DND-41 (cell line): ENCODE measurements around the gene LYST.

Experiments used
- ATAC-seq: fragments of 200-7000 bp; cut with Tn5 transposase; 3 replicates; pipeline ENCODE4 v1.9.1; 2021; ENCODE audit warnings: low read depth; ENCODE audit not compliant: insufficient read depth
- DNase-seq: peaks from one replicate; pipeline ENCODE4 v3.0.0-alpha.2; 2020
- H2AFZ ChIP-seq: 2 replicates; pipeline ENCODE4 v1.6.0; 2012; ENCODE audit warnings: low read depth, low read length
- H3K27ac ChIP-seq: 2 replicates; pipeline ENCODE4 v1.5.1; 2012; ENCODE audit warnings: low read length, inconsistent platforms
- H3K27me3 ChIP-seq: fragments of 200-600 bp; sonication (generic); 2 replicates; pipeline ENCODE4 v1.6.0; 2012; ENCODE audit warnings: low read length, mild to moderate bottlenecking, inconsistent platforms; ENCODE audit not compliant: insufficient read depth, poor library complexity
- H3K36me3 ChIP-seq: 2 replicates; pipeline ENCODE4 v1.5.1; 2012; ENCODE audit warnings: low read length, inconsistent platforms; ENCODE audit not compliant: insufficient read depth
- H3K4me1 ChIP-seq: 2 replicates; pipeline ENCODE4 v1.5.1; 2012; ENCODE audit warnings: mild to moderate bottlenecking, low read length; ENCODE audit not compliant: insufficient read depth
- H3K4me2 ChIP-seq: 2 replicates; pipeline ENCODE4 v1.6.0; 2012; ENCODE audit warnings: mild to moderate bottlenecking, moderate library complexity, low read length, inconsistent platforms; ENCODE audit not compliant: insufficient read depth
- H3K4me3 ChIP-seq, 2 experiments: fragments of 200-600 bp in 1 of 2; shearing (Covaris generic) in 1 of 2; 2 replicates each; pipeline ENCODE4 v1.5.1; 2012 to 2016; ENCODE audit warnings: inconsistent platforms in 2 of 2, low read length in 2 of 2, mild to moderate bottlenecking in 2 of 2, low read depth in 1 of 2, moderate library complexity in 1 of 2
- H3K79me2 ChIP-seq: 2 replicates; pipeline ENCODE4 v1.6.0; 2012; ENCODE audit warnings: low read length, inconsistent platforms; ENCODE audit not compliant: insufficient read depth
- H3K9ac ChIP-seq: 2 replicates; pipeline ENCODE4 v1.6.0; 2012; ENCODE audit warnings: low read depth, mild to moderate bottlenecking, inconsistent platforms, low read length, moderate library complexity
- H3K9me3 ChIP-seq: 2 replicates; pipeline ENCODE4 v1.5.1; 2012; ENCODE audit warnings: low read length, moderate library complexity, mild to moderate bottlenecking, inconsistent platforms; ENCODE audit not compliant: insufficient read depth, severe bottlenecking
- H4K20me1 ChIP-seq: 2 replicates; pipeline ENCODE4 v1.6.0; 2012; ENCODE audit warnings: low read length; ENCODE audit not compliant: insufficient read depth
- EZH2 ChIP-seq: IDR thresholded peaks from 3 replicates; pipeline ENCODE4 v1.6.1; 2012; ENCODE audit warnings: borderline replicate concordance, low read depth, mild to moderate bottlenecking, moderate library complexity, low read length, inconsistent platforms; ENCODE audit not compliant: severe bottlenecking
- TF ChIP-seq, protein P1 (sequence below): IDR thresholded peaks from 2 replicates; pipeline ENCODE4 v1.5.1; 2012; ENCODE audit warnings: borderline replicate concordance, low read length, moderate library complexity, mild to moderate bottlenecking; ENCODE audit not compliant: poor library complexity, severe bottlenecking; ENCODE audit errors: extremely low read depth

The LYST gene

DNA sequence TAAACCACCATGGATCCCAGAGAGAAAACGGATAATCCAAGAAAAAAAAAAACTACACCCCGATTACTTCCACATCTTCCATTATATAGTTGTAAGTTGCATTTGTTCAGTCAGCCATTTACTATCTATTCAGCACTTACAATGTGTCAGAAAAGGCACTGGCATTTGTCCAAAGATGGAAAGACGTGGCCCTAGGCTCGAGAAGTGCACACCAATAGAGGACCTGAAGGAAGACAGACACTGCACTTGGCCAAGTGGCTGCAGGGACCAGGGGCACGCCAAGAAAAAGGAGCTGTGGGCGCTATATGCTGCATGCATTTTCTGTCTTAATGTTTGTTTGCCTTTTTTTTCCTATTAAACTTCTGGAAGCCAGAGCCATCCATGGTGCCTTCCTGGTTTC lies 45.2 kb upstream of the LYST start:
- TF ChIP-seq, protein P1, sequence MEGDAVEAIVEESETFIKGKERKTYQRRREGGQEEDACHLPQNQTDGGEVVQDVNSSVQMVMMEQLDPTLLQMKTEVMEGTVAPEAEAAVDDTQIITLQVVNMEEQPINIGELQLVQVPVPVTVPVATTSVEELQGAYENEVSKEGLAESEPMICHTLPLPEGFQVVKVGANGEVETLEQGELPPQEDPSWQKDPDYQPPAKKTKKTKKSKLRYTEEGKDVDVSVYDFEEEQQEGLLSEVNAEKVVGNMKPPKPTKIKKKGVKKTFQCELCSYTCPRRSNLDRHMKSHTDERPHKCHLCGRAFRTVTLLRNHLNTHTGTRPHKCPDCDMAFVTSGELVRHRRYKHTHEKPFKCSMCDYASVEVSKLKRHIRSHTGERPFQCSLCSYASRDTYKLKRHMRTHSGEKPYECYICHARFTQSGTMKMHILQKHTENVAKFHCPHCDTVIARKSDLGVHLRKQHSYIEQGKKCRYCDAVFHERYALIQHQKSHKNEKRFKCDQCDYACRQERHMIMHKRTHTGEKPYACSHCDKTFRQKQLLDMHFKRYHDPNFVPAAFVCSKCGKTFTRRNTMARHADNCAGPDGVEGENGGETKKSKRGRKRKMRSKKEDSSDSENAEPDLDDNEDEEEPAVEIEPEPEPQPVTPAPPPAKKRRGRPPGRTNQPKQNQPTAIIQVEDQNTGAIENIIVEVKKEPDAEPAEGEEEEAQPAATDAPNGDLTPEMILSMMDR: no peak
- no peak for TF ChIP-seq EZH2
- Histone ChIP-seq H3K4me3 (no peak overlapping the region), H3K27me3 (peaks cover 4% of the 10 kb centered on the region), H2AFZ (no peak overlapping the region), H3K9me3 (no peaks in the 10 kb centered on the region), H3K79me2 (no peaks in the 10 kb centered on the region), H3K4me2 (no peak overlapping the region), H3K9ac (no peak overlapping the region), H3K27ac (no peak overlapping the region), H3K36me3 (no peaks in the 10 kb centered on the region), H4K20me1 (no peaks in the 10 kb centered on the region), H3K4me1 (no peaks in the 10 kb centered on the region)
- DNase-seq: no peak
- ATAC-seq: no peak

DNA sequence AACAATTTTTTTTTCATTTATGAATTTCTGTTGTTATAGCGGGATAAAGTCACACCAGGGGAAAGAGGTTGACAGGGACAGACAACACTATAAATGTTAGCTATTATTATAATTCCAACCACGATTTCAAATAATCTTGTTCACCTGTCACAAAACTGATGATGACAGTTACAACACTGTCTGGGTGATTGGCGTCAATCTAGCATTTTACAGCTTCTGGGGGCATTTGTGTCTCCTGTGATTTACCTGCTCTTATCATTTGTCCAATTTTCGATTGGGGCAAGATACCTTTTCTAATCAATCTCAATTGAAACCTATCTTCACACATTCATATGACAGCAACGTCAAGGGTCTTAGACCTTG lies 44.6 kb upstream of the LYST start:
- TF ChIP-seq EZH2: no peak
- TF ChIP-seq, protein P1: no peak
- Histone ChIP-seq H3K9me3 (no peaks in the 10 kb centered on the region), H2AFZ (no peak overlapping the region), H3K79me2 (no peaks in the 10 kb centered on the region), H3K9ac (no peak overlapping the region), H3K4me2 (no peak overlapping the region), H4K20me1 (no peaks in the 10 kb centered on the region), H3K4me3 (no peak overlapping the region), H3K4me1 (no peaks in the 10 kb centered on the region), H3K27ac (no peak overlapping the region), H3K36me3 (no peaks in the 10 kb centered on the region), H3K27me3 (peaks cover 4% of the 10 kb centered on the region)
- ATAC-seq (no peak), DNase-seq (no peak)

DNA sequence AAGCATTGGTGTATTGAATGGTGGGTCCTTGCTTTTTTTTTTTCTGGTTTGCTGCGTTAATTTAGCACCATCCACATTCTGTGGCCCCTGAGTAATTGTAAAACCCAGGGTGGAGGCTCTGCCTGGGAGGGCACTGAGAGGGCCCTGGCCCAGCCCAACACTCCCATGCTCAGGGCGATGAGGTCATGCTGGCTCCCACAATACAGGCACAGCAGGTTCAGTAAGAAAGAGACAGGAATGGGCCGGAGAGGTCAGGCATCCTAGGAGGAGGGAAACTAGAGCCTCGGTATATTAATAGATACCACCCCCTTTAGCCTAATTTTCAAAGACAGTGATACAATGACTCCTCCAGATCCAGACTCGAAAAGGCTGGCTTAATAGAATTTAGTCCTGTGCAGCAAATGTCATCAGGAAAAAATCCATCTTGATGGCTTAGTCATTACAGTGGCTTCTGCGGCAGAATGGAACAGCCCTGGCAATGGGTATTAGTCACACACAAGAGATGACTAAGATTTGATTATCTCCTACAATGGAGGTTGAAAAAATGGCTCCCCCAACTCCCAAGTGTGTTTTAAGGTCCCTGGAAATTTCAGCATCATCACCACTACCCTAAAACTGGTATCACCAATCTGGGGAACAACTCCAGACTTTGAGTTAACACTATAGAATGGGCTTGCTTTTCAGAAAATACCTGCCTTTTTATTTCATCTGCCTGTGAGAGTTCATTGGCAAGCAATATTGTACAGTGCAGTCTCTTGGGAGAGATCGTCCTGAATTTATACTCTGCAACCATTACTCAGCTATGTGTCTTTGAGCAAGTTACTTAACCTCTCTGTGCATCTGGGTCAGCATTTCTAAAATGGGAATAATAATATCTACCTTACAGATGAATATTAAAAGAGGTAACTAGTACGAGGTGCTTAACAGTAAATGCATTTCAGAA lies 43.9 kb upstream of the LYST start:
- no peak overlapping the region for H3K4me3 ChIP-seq
- peaks cover 4% of the 10 kb centered on the region for H3K27me3 ChIP-seq
- no peak overlapping the region for H2AFZ ChIP-seq
- H3K4me1 ChIP-seq: no peaks in the 10 kb centered on the region
- H3K9me3 ChIP-seq: no peaks in the 10 kb centered on the region
- no peak overlapping the region for H3K9ac ChIP-seq
- ATAC-seq (no peak), DNase-seq (no peak)
- no peak overlapping the region for H3K27ac ChIP-seq
- no peaks in the 10 kb centered on the region for H4K20me1 ChIP-seq
- TF ChIP-seq, protein P1: no peak
- TF ChIP-seq EZH2: no peak
- H3K79me2 ChIP-seq: no peaks in the 10 kb centered on the region
- no peaks in the 10 kb centered on the region for H3K36me3 ChIP-seq
- no peak overlapping the region for H3K4me2 ChIP-seq
